ENCODE data around the gene CEP128. TPM values are rescaled to one million over a fixed set of nuclear protein-coding genes. Genes with fewer than 3 reads are reported as not detected.

Gene CEP128
- total and polyA plus RNA-seq, 9 donors: 2.9 to 4.9 (median 4.0) TPM

GRCh38 chr14:80575763-80576162 is 365.8 kb downstream of the CEP128 start:
- H3K4me3 ChIP-seq (ENCODE audit: low read length): no peak overlapping the region
- no CpG with 5 or more reads among the region's 2 CpGs for WGBS (ENCODE audit: insufficient coverage)
- H3K27ac ChIP-seq (ENCODE audit: low read length): no peak overlapping the region
- no peaks in the 10 kb centered on the region for H3K9me3 ChIP-seq (replicated peaks; ENCODE audit: control insufficient read depth, low read depth, low read length)
- DNase-seq: no peak
- no peaks in the 10 kb centered on the region for H3K27me3 ChIP-seq (ENCODE audit: control insufficient read depth, insufficient read depth, low read length)
- no peaks in the 10 kb centered on the region for H3K4me1 ChIP-seq (ENCODE audit: control insufficient read depth, insufficient read depth, low read length)
- H3K36me3 ChIP-seq (ENCODE audit: control insufficient read depth, insufficient read depth, low read length): no peaks in the 10 kb centered on the region

- DNase-seq: no peak
- H3K9me3 ChIP-seq (replicated peaks; ENCODE audit: control insufficient read depth, low read depth, low read length): no peaks in the 10 kb centered on the region
- H3K27me3 ChIP-seq (ENCODE audit: control insufficient read depth, insufficient read depth, low read length): no peaks in the 10 kb centered on the region
- H3K27ac ChIP-seq (ENCODE audit: low read length): no peak overlapping the region
- no peak overlapping the region for H3K4me3 ChIP-seq (ENCODE audit: low read length)
- H3K36me3 ChIP-seq (ENCODE audit: control insufficient read depth, insufficient read depth, low read length): no peaks in the 10 kb centered on the region
- no peaks in the 10 kb centered on the region for H3K4me1 ChIP-seq (ENCODE audit: control insufficient read depth, insufficient read depth, low read length)
- 96% methylated on average over 5 of the region's 6 CpGs for WGBS (ENCODE audit: insufficient coverage)
Observed at GRCh38 chr14:80572666-80573065, 368.9 kb downstream of the CEP128 start.

- Histone ChIP-seq H3K4me1 (ENCODE audit: control insufficient read depth, insufficient read depth, low read length) (no peaks in the 10 kb centered on the region), H3K9me3 (replicated peaks; ENCODE audit: control insufficient read depth, low read depth, low read length) (no peaks in the 10 kb centered on the region), H3K27ac (ENCODE audit: low read length) (no peak overlapping the region), H3K27me3 (ENCODE audit: control insufficient read depth, insufficient read depth, low read length) (no peaks in the 10 kb centered on the region), H3K36me3 (ENCODE audit: control insufficient read depth, insufficient read depth, low read length) (no peaks in the 10 kb centered on the region), H3K4me3 (ENCODE audit: low read length) (no peak overlapping the region)
- 60% methylated on average over 1 of the region's 3 CpGs for WGBS (ENCODE audit: insufficient coverage)
- DNase-seq: no peak
Observed at GRCh38 chr14:80570930-80571298, 370.6 kb downstream of the CEP128 start.

- Histone ChIP-seq H3K9me3 (replicated peaks; ENCODE audit: control insufficient read depth, low read depth, low read length) (no peaks in the 10 kb centered on the region), H3K36me3 (ENCODE audit: control insufficient read depth, insufficient read depth, low read length) (no peaks in the 10 kb centered on the region), H3K4me1 (ENCODE audit: control insufficient read depth, insufficient read depth, low read length) (no peaks in the 10 kb centered on the region), H3K4me3 (ENCODE audit: low read length) (no peak overlapping the region), H3K27me3 (ENCODE audit: control insufficient read depth, insufficient read depth, low read length) (no peaks in the 10 kb centered on the region), H3K27ac (ENCODE audit: low read length) (no peak overlapping the region)
- no peak for DNase-seq
- WGBS (ENCODE audit: insufficient coverage): no CpG with 5 or more reads among the region's 6 CpGs
Observed at GRCh38 chr14:80567905-80568536, 373.5 kb downstream of the CEP128 start.

GRCh38 chr14:80565001-80565400 is 376.5 kb downstream of the CEP128 start:
- H3K27ac ChIP-seq (ENCODE audit: low read length): no peak overlapping the region
- DNase-seq: no peak
- H3K9me3 ChIP-seq (replicated peaks; ENCODE audit: control insufficient read depth, low read depth, low read length): no peaks in the 10 kb centered on the region
- no peak overlapping the region for H3K4me3 ChIP-seq (ENCODE audit: low read length)
- no peaks in the 10 kb centered on the region for H3K27me3 ChIP-seq (ENCODE audit: control insufficient read depth, insufficient read depth, low read length)
- 91% methylated on average over 4 of the region's 5 CpGs for WGBS (ENCODE audit: insufficient coverage)
- no peaks in the 10 kb centered on the region for H3K4me1 ChIP-seq (ENCODE audit: control insufficient read depth, insufficient read depth, low read length)
- H3K36me3 ChIP-seq (ENCODE audit: control insufficient read depth, insufficient read depth, low read length): no peaks in the 10 kb centered on the region

- no peaks in the 10 kb centered on the region for H3K4me1 ChIP-seq (ENCODE audit: control insufficient read depth, insufficient read depth, low read length)
- no peak overlapping the region for H3K4me3 ChIP-seq (ENCODE audit: low read length)
- no peaks in the 10 kb centered on the region for H3K27me3 ChIP-seq (ENCODE audit: control insufficient read depth, insufficient read depth, low read length)
- DNase-seq: no peak
- no peaks in the 10 kb centered on the region for H3K36me3 ChIP-seq (ENCODE audit: control insufficient read depth, insufficient read depth, low read length)
- H3K27ac ChIP-seq (ENCODE audit: low read length): no peak overlapping the region
- no peaks in the 10 kb centered on the region for H3K9me3 ChIP-seq (replicated peaks; ENCODE audit: control insufficient read depth, low read depth, low read length)
Observed at GRCh38 chr14:80564051-80564450, 377.5 kb downstream of the CEP128 start.

GRCh38 chr14:80560800-80561657 is 380.5 kb downstream of the CEP128 start:
- H3K4me1 ChIP-seq (ENCODE audit: control insufficient read depth, insufficient read depth, low read length): no peaks in the 10 kb centered on the region
- no peaks in the 10 kb centered on the region for H3K27me3 ChIP-seq (ENCODE audit: control insufficient read depth, insufficient read depth, low read length)
- peak; percentile 17 for DNase-seq
- H3K27ac ChIP-seq (ENCODE audit: low read length): no peak overlapping the region
- no peaks in the 10 kb centered on the region for H3K36me3 ChIP-seq (ENCODE audit: control insufficient read depth, insufficient read depth, low read length)
- no CpG with 5 or more reads among the region's 5 CpGs for WGBS (ENCODE audit: insufficient coverage)
- H3K9me3 ChIP-seq (replicated peaks; ENCODE audit: control insufficient read depth, low read depth, low read length): no peaks in the 10 kb centered on the region
- H3K4me3 ChIP-seq (ENCODE audit: low read length): no peak overlapping the region

GRCh38 chr14:80554139-80554538 is 387.4 kb downstream of the CEP128 start:
- WGBS (ENCODE audit: insufficient coverage): no CpG with 5 or more reads among the region's 2 CpGs
- no peak for DNase-seq
- no peak overlapping the region for H3K4me3 ChIP-seq (ENCODE audit: low read length)

GRCh38 chr14:80549141-80549540 is 392.4 kb downstream of the CEP128 start:
- 64% methylated on average over 6 of the region's 6 CpGs for WGBS (ENCODE audit: insufficient coverage)
- no peaks in the 10 kb centered on the region for H3K9me3 ChIP-seq (replicated peaks; ENCODE audit: control insufficient read depth, low read depth, low read length)
- H3K27me3 ChIP-seq (ENCODE audit: control insufficient read depth, insufficient read depth, low read length): no peaks in the 10 kb centered on the region
- no peaks in the 10 kb centered on the region for H3K4me1 ChIP-seq (ENCODE audit: control insufficient read depth, insufficient read depth, low read length)
- H3K36me3 ChIP-seq (ENCODE audit: control insufficient read depth, insufficient read depth, low read length): no peaks in the 10 kb centered on the region
- no peak for DNase-seq
- H3K4me3 ChIP-seq (ENCODE audit: low read length): no peak overlapping the region
- no peak overlapping the region for H3K27ac ChIP-seq (ENCODE audit: low read length)

More at GRCh38 chr14:80554139-80554538, 387.4 kb downstream of the CEP128 start:
- Histone ChIP-seq H3K36me3 (ENCODE audit: control insufficient read depth, insufficient read depth, low read length) (no peaks in the 10 kb centered on the region), H3K27me3 (ENCODE audit: control insufficient read depth, insufficient read depth, low read length) (no peaks in the 10 kb centered on the region), H3K27ac (ENCODE audit: low read length) (no peak overlapping the region), H3K4me1 (ENCODE audit: control insufficient read depth, insufficient read depth, low read length) (no peaks in the 10 kb centered on the region), H3K9me3 (replicated peaks; ENCODE audit: control insufficient read depth, low read depth, low read length) (no peaks in the 10 kb centered on the region)

- no CpG with 5 or more reads among the region's 4 CpGs for WGBS (ENCODE audit: insufficient coverage)
- DNase-seq: no peak
- H3K9me3 ChIP-seq (replicated peaks; ENCODE audit: control insufficient read depth, low read depth, low read length): no peaks in the 10 kb centered on the region
- H3K36me3 ChIP-seq (ENCODE audit: control insufficient read depth, insufficient read depth, low read length): no peaks in the 10 kb centered on the region
- H3K4me3 ChIP-seq (ENCODE audit: low read length): no peak overlapping the region
- H3K27ac ChIP-seq (ENCODE audit: low read length): no peak overlapping the region
- no peaks in the 10 kb centered on the region for H3K27me3 ChIP-seq (ENCODE audit: control insufficient read depth, insufficient read depth, low read length)
- no peaks in the 10 kb centered on the region for H3K4me1 ChIP-seq (ENCODE audit: control insufficient read depth, insufficient read depth, low read length)
Observed at GRCh38 chr14:80545935-80546854, 395.3 kb downstream of the CEP128 start.
